WERI-Rb-1 (cell line): ENCODE measurements around the gene SPARC.

Experiments used
- DNase-seq: peaks from one replicate; pipeline ENCODE4 v3.0.0-alpha.2; 2020
- H3K27ac ChIP-seq: fragments of 250-450 bp; sonication (Bioruptor Pico); 2 replicates; pipeline ENCODE4 v1.5.1; 2020; ENCODE audit warnings: mild to moderate bottlenecking, moderate library complexity
- H3K27me3 ChIP-seq: fragments of 250-450 bp; sonication (Bioruptor Pico); 2 replicates; pipeline ENCODE4 v1.5.1; 2021; ENCODE audit warnings: mild to moderate bottlenecking, low read depth, moderate library complexity; ENCODE audit not compliant: insufficient read depth, severe bottlenecking
- H3K36me3 ChIP-seq: fragments of 250-450 bp; sonication (Bioruptor Pico); 2 replicates; pipeline ENCODE4 v1.5.1; 2020; ENCODE audit warnings: mild to moderate bottlenecking, moderate library complexity
- H3K4me3 ChIP-seq: 2 replicates; pipeline ENCODE4 v1.5.1; 2011; ENCODE audit warnings: low read depth, mild to moderate bottlenecking, control low read depth, low read length
- H3K9me3 ChIP-seq: fragments of 250-450 bp; sonication (Bioruptor Pico); 2 replicates; pipeline ENCODE4 v1.5.1; 2021; ENCODE audit warnings: mild to moderate bottlenecking, moderate library complexity; ENCODE audit not compliant: severe bottlenecking
- CTCF ChIP-seq: IDR thresholded peaks from 2 replicates; pipeline ENCODE4 v1.5.1; 2011; ENCODE audit warnings: low read depth, mild to moderate bottlenecking, control low read depth, inconsistent platforms, low read length

SPARC gene

GRCh38 chr5:151684690-151685361 is 1.9 kb downstream of the SPARC start:
- H3K4me3 ChIP-seq: no peak overlapping the region
- H3K36me3 ChIP-seq: no peaks in the 10 kb centered on the region
- no peak for TF ChIP-seq CTCF
- H3K9me3 ChIP-seq: no peaks in the 10 kb centered on the region
- DNase-seq: no peak
- H3K27me3 ChIP-seq: no peaks in the 10 kb centered on the region
- no peak overlapping the region for H3K27ac ChIP-seq

GRCh38 chr5:151683986-151684588 is 2.6 kb downstream of the SPARC start:
- no peak for TF ChIP-seq CTCF
- H3K4me3 ChIP-seq: no peak overlapping the region
- H3K9me3 ChIP-seq: no peaks in the 10 kb centered on the region
- no peaks in the 10 kb centered on the region for H3K27me3 ChIP-seq
- peak overlapping the region; percentile 24; the same call in 1 of the 2 replicates for H3K27ac ChIP-seq
- no peaks in the 10 kb centered on the region for H3K36me3 ChIP-seq
- no peak for DNase-seq

GRCh38 chr5:151683444-151683843 is 3.3 kb downstream of the SPARC start:
- Histone ChIP-seq H3K27ac (peak overlapping the region; percentile 33), H3K36me3 (no peaks in the 10 kb centered on the region), H3K27me3 (no peaks in the 10 kb centered on the region), H3K4me3 (no peak overlapping the region), H3K9me3 (no peaks in the 10 kb centered on the region)
- no peak for TF ChIP-seq CTCF
- DNase-seq: no peak

- Histone ChIP-seq H3K4me3 (no peak overlapping the region), H3K27me3 (no peaks in the 10 kb centered on the region), H3K36me3 (no peaks in the 10 kb centered on the region), H3K27ac (peak overlapping the region; percentile 33), H3K9me3 (no peaks in the 10 kb centered on the region)
- peak; percentile 51 for DNase-seq
- TF ChIP-seq CTCF: no peak
Observed at GRCh38 chr5:151682751-151683331, 3.9 kb downstream of the SPARC start.

- Histone ChIP-seq H3K27ac (no peak overlapping the region), H3K4me3 (no peak overlapping the region), H3K27me3 (no peaks in the 10 kb centered on the region), H3K36me3 (no peaks in the 10 kb centered on the region), H3K9me3 (no peaks in the 10 kb centered on the region)
- DNase-seq: no peak
- no peak for TF ChIP-seq CTCF
Observed at GRCh38 chr5:151682240-151682639, 4.5 kb downstream of the SPARC start.
